Duodenal mucosa (tissue), 2 donors: ENCODE measurements around the gene CLEC3A.

Source experiments
- H3K27ac ChIP-seq: one replicate; pipeline ENCODE4 v1.7.0; 2013; ENCODE audit warnings: low read depth, low read length
- H3K27me3 ChIP-seq, 2 donors: one replicate each; pipeline ENCODE4 v1.7.0; 2013; ENCODE audit warnings: low read length in 2 of 2, control low read depth in 1 of 2; ENCODE audit not compliant: insufficient read depth in 2 of 2, control insufficient read depth in 1 of 2
- H3K36me3 ChIP-seq, 2 donors: one replicate each; pipeline ENCODE4 v1.7.0; 2013; ENCODE audit warnings: low read length in 2 of 2, control low read depth in 1 of 2; ENCODE audit not compliant: insufficient read depth in 2 of 2, control insufficient read depth in 1 of 2
- H3K4me1 ChIP-seq, 2 donors: one replicate each; pipeline ENCODE4 v1.7.0; 2013; ENCODE audit warnings: low read length in 2 of 2, control low read depth in 1 of 2; ENCODE audit not compliant: insufficient read depth in 2 of 2, control insufficient read depth in 1 of 2
- H3K4me3 ChIP-seq, 2 donors: one replicate each; pipeline ENCODE4 v1.7.0; 2013; ENCODE audit warnings: low read length in 2 of 2, low read depth in 1 of 2
- H3K9ac ChIP-seq, 2 donors: one replicate each; pipeline ENCODE4 v1.7.0; 2013; ENCODE audit warnings: low read length in 2 of 2, low read depth in 1 of 2
- H3K9me3 ChIP-seq, 2 donors: one replicate each; pipeline ENCODE4 v1.7.0; 2013; ENCODE audit warnings: low read length in 2 of 2, control low read depth in 1 of 2; ENCODE audit not compliant: control insufficient read depth in 1 of 2

The CLEC3A gene

GRCh38 chr16:77993111-77993985 is 29.0 kb upstream of the CLEC3A start:
- Histone ChIP-seq H3K27me3 (no peaks in the 10 kb centered on the region), H3K36me3 (no peaks in the 10 kb centered on the region), H3K9me3 (peaks cover 6 to 12% of the 10 kb centered on the region in 2 donors), H3K4me3 (no peak overlapping the region), H3K4me1 (no peaks in the 10 kb centered on the region), H3K27ac (no peak overlapping the region), H3K9ac (no peak overlapping the region)

DNA sequence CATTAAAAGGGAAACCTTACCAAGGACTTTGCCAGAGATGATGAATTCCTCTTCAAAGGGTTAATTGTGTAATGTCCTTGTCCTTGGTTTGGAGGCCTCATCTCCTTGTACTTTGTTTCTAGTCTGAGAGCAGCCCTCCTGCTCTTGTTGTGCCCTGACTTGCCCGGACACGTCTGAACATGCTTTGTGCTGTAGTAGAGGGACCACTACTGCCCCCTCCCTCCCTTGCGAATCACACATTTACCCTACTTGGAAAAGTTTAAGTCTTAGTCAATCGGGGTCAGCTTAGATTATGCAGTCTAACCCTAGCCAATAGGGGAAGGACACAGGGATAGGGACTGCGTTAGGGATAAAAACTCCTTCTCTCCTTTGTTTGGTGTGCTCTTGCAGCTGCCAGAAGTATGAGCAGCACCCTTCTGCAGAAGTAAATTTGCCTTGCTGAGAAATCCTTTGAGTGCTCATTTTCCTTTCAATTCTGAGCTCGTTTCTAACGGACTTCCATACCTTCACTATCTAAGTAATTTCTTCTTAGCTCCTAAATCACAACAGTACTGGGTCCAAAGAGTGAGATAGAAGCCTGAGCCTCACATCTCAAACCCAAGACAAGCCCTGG is 26.4 kb upstream of the CLEC3A start:
- peaks cover 6 to 12% of the 10 kb centered on the region in 2 donors for H3K9me3 ChIP-seq

DNA sequence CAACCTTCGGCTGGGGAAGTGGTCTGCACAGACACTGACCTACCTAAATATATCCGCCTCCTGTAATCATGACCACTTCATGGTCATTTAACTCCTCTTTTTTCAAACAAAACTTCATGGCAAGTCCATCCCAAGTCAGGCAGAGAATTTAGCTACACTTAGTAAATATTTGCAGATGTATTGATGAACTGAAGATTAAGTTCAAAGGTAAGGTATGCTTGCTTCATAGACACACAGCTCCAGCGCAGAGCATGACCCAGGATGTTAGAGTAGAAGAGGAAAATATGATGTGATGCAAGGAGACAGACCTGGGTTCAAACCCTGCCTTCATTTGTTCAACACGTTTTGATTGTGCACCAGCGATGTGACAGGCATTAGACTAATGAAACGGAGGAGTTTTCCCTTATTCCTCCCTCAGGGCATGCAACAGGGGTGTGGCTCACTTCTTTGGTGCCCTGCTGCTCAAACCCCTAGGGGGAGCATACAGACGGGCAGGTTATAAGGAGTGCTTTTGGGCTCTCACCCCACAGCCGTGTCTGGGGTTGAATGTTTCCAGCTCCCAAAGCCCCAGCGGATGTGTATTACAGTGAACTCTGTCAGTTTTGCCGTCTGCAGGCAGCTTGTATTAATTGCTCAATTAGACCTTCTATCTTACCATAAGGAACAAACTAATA is 23.9 kb upstream of the CLEC3A start:
- no peaks in the 10 kb centered on the region for H3K36me3 ChIP-seq
- no peak overlapping the region for H3K9ac ChIP-seq
- H3K27ac ChIP-seq = no peak overlapping the region
- no peak overlapping the region for H3K4me3 ChIP-seq
- peaks cover 6 to 12% of the 10 kb centered on the region in 2 donors for H3K9me3 ChIP-seq
- no peaks in the 10 kb centered on the region for H3K4me1 ChIP-seq
- H3K27me3 ChIP-seq = no peaks in the 10 kb centered on the region

More for the DNA sequence above, 26.4 kb upstream of the CLEC3A start:
- Histone ChIP-seq H3K4me1 (no peaks in the 10 kb centered on the region), H3K27me3 (no peaks in the 10 kb centered on the region), H3K27ac (no peak overlapping the region), H3K36me3 (no peaks in the 10 kb centered on the region), H3K4me3 (no peak overlapping the region), H3K9ac (no peak overlapping the region)

- H3K36me3 ChIP-seq = no peaks in the 10 kb centered on the region
Measured at GRCh38 chr16:78001451-78002025, 20.8 kb upstream of the CLEC3A start.

DNA sequence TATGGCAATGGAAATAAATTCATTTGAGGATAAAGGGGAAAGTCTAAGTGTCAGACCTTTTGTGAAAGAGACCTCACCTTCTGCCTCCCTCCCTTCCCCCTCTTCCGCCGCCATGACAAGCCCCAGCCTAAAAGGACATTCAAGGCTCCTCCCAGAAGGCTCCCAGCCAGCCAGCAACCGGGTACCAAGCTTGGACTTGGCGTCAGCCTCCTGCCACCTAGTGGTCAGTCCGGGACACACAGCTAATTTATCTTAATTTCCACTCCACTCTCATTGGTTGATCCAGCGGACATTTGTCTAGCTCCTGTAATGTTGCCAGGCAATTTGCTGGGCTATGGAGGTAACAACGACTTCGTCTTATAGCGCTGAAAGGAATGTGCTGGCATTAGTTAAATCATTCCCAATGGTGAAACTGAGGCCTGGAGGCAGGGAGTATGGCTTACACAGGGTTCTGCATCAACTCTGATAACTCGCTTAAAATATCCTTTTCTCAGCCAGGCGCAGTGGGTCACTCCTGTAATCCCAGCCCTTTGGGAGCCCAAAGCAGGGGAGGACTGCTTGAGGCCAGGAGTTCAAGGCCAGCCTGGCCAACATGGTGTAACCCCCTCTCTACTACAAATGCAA is 19.3 kb upstream of the CLEC3A start:
- H3K9me3 ChIP-seq = no peaks in the 10 kb centered on the region
- H3K9ac ChIP-seq = no peak overlapping the region
- H3K27me3 ChIP-seq = no peaks in the 10 kb centered on the region
- H3K36me3 ChIP-seq = no peaks in the 10 kb centered on the region
- no peak overlapping the region for H3K4me3 ChIP-seq
- H3K4me1 ChIP-seq = no peaks in the 10 kb centered on the region
- H3K27ac ChIP-seq = no peak overlapping the region

More at GRCh38 chr16:78001451-78002025, 20.8 kb upstream of the CLEC3A start:
- Histone ChIP-seq H3K27ac (no peak overlapping the region), H3K27me3 (no peaks in the 10 kb centered on the region), H3K9me3 (no peaks in the 10 kb centered on the region), H3K4me1 (no peaks in the 10 kb centered on the region), H3K4me3 (no peak overlapping the region), H3K9ac (no peak overlapping the region)

DNA sequence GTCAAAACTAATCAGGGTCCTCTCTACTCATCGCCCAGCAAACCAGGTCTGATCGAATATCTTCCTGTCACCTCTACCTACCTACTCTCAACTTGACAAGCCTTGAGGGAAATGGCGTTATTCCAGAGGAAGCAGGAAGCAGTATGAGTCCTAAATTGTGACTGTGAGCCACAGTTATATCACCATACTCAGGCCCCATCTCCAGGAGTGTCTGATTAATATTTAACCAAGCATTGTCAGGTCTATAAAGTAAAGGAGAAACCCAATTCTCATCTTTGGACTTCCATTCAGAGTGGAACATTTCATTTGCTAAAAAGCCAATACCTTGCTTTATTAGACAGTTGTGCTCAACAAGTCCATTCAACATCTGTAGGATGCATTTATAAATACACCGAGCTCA is 17.8 kb upstream of the CLEC3A start:
- no peaks in the 10 kb centered on the region for H3K36me3 ChIP-seq
- no peaks in the 10 kb centered on the region for H3K27me3 ChIP-seq
- no peak overlapping the region for H3K4me3 ChIP-seq
- H3K4me1 ChIP-seq = no peaks in the 10 kb centered on the region
- no peak overlapping the region for H3K27ac ChIP-seq
- no peak overlapping the region for H3K9ac ChIP-seq
- no peaks in the 10 kb centered on the region for H3K9me3 ChIP-seq

DNA sequence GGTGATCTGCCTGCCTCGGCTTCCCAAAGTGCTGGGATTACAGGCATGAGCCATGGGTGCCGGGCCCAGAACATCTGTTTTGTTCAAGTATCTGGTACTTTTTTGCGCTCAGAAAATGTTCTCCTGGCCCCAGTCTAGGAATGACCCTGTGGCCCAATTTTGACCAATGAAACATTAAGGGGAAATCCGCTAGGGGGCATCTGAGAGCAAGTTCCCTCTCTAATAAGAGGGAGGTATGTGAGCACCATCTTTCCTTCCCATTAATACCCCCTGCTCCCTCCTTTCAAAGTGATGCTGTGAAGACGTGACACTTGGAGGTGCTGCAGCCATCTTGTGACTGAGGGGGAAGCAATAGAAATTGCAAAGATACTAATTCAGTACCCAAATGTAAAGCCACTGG is 16.5 kb upstream of the CLEC3A start:
- H3K27me3 ChIP-seq = no peaks in the 10 kb centered on the region
- no peaks in the 10 kb centered on the region for H3K9me3 ChIP-seq
- H3K27ac ChIP-seq = no peak overlapping the region
- no peak overlapping the region for H3K9ac ChIP-seq
- H3K4me1 ChIP-seq = no peaks in the 10 kb centered on the region
- H3K36me3 ChIP-seq = no peaks in the 10 kb centered on the region
- no peak overlapping the region for H3K4me3 ChIP-seq

GRCh38 chr16:78007121-78007520 is 15.2 kb upstream of the CLEC3A start:
- H3K4me3 ChIP-seq = no peak overlapping the region
- no peak overlapping the region for H3K27ac ChIP-seq
- H3K9me3 ChIP-seq = no peaks in the 10 kb centered on the region
- no peaks in the 10 kb centered on the region for H3K36me3 ChIP-seq
- H3K27me3 ChIP-seq = no peaks in the 10 kb centered on the region
- no peak overlapping the region for H3K9ac ChIP-seq
- H3K4me1 ChIP-seq = no peaks in the 10 kb centered on the region

DNA sequence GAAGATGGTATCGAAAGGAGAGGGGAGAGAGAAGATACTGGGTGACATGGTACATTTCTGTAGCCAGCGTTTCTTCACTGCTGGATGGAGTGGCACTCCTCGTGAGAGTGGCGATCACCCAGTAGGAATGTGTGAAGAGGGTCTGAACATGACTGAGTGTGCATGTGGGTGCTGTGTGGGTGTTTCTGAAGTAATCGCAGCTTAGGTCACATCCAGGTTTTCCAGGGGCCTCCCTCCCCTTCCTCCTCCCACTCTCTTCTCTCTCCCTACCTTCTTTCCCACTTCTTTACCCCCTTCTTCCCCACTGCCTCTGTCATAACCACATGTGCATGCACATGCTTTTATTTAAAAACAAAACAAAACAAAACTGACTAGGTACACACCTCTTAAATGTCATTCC is 1.8 kb downstream of the CLEC3A start:
- Histone ChIP-seq H3K4me1 (no peaks in the 10 kb centered on the region), H3K9ac (no peak overlapping the region), H3K36me3 (no peaks in the 10 kb centered on the region), H3K27ac (no peak overlapping the region), H3K4me3 (no peak overlapping the region), H3K27me3 (no peaks in the 10 kb centered on the region), H3K9me3 (no peaks in the 10 kb centered on the region)
